Suprapubic skin (tissue), 4 donors: Measurements from ENCODE around the gene IKZF2.
"Not testable (repeated sequence)": the region's sequence is repeated elsewhere in the genome, so short reads cannot be mapped to it uniquely, and the experiment has no call there.

Experiments
- CTCF ChIP-seq, 2 donors: fragments of 200-600 bp in 1 of 2; fragments of 450-650 bp in 1 of 2; sonication (generic) in 1 of 2; IDR thresholded peaks; one replicate each; pipeline ENCODE4 v1.5.1; 2016 to 2019; ENCODE audit warnings: antibody characterized with exemption in 2 of 2, mild to moderate bottlenecking in 1 of 2, moderate library complexity in 1 of 2
- POLR2A ChIP-seq, 2 donors: fragments of 450-650 bp; IDR thresholded peaks; one replicate each; pipeline ENCODE4 v1.6.1; 2017; ENCODE audit warnings: antibody characterized with exemption in 2 of 2, mild to moderate bottlenecking in 2 of 2, moderate library complexity in 2 of 2
- POLR2AphosphoS5 ChIP-seq, 3 donors: sonication (generic); formaldehyde crosslinking; IDR thresholded peaks; one replicate each; pipeline ENCODE4 v1.6.1; 2017; ENCODE audit warnings: antibody characterized with exemption in 3 of 3

- TF ChIP-seq POLR2A, CTCF, POLR2AphosphoS5 (IDR thresholded peaks at IDR 0.05): not testable (repeated sequence)
Measured at GRCh38 chr2:213020913-213021312, 130.5 kb downstream of the IKZF2 start.
